DOHH2 (cell line): ENCODE data around the gene SDF2.
A peak's percentile ranks its signal among the peaks of the same experiment; 100 is the strongest.

Experiments
- H3F3A ChIP-seq: fragments of 200-600 bp; sonication (generic), shearing (Covaris generic); 2 replicates; pipeline ENCODE4 v1.6.0; 2016; ENCODE audit warnings: antibody characterized with exemption, mild to moderate bottlenecking; ENCODE audit not compliant: control insufficient read depth, insufficient read depth
- H3K27ac ChIP-seq: fragments of 200-600 bp; sonication (generic); 2 replicates; pipeline ENCODE4 v1.5.1; 2014; ENCODE audit warnings: low read depth, mild to moderate bottlenecking, low read length, moderate library complexity
- H3K27me3 ChIP-seq: fragments of 200-600 bp; sonication (generic); 2 replicates; pipeline ENCODE4 v1.6.1; 2014; ENCODE audit warnings: mild to moderate bottlenecking, low read length, mixed read lengths; ENCODE audit not compliant: control insufficient read depth
- H3K36me3 ChIP-seq: fragments of 200-600 bp; sonication (generic); 2 replicates; pipeline ENCODE4 v1.6.1; 2014; ENCODE audit warnings: mild to moderate bottlenecking, low read length, moderate library complexity, mixed read lengths; ENCODE audit not compliant: control insufficient read depth
- H3K4me1 ChIP-seq: fragments of 200-600 bp; sonication (generic); 2 replicates; pipeline ENCODE4 v1.6.1; 2014; ENCODE audit warnings: mild to moderate bottlenecking, low read length, mixed read lengths; ENCODE audit not compliant: control insufficient read depth
- H3K4me2 ChIP-seq: fragments of 200-600 bp; sonication (generic); 2 replicates; pipeline ENCODE4 v1.6.0; 2014; ENCODE audit warnings: mild to moderate bottlenecking, low read length, moderate library complexity
- H3K4me3 ChIP-seq: fragments of 200-600 bp; sonication (generic); 2 replicates; pipeline ENCODE4 v1.5.1; 2014; ENCODE audit warnings: mild to moderate bottlenecking, low read length, mixed read lengths
- H3K79me2 ChIP-seq: fragments of 200-600 bp; sonication (generic); 2 replicates; pipeline ENCODE4 v1.6.1; 2014; ENCODE audit warnings: mild to moderate bottlenecking, low read length, mixed read lengths; ENCODE audit not compliant: control insufficient read depth
- H3K9me2 ChIP-seq: fragments of 200-600 bp; sonication (generic); replicated peaks from 2 replicates; pipeline ENCODE4 v1.6.1; 2014; ENCODE audit warnings: mild to moderate bottlenecking, low read length, mixed read lengths; ENCODE audit not compliant: control insufficient read depth
- H3K9me3 ChIP-seq: fragments of 200-600 bp; sonication (generic); 2 replicates; pipeline ENCODE4 v1.6.1; 2014; ENCODE audit warnings: antibody characterized with exemption, low read length, mixed read lengths; ENCODE audit not compliant: control insufficient read depth, insufficient read depth
- H4K20me1 ChIP-seq: fragments of 200-600 bp; sonication (generic); 2 replicates; pipeline ENCODE4 v1.6.0; 2014; ENCODE audit warnings: low read depth, mild to moderate bottlenecking, antibody characterized with exemption, low read length, moderate library complexity; ENCODE audit not compliant: control insufficient read depth, insufficient read depth
- EZH2phosphoT487 ChIP-seq: fragments of 200-600 bp; sonication (generic); IDR thresholded peaks from 2 replicates; pipeline ENCODE4 v1.6.1; 2017; ENCODE audit warnings: borderline replicate concordance, mild to moderate bottlenecking, antibody characterized with exemption, low read length, moderate library complexity, mixed read lengths
- TF ChIP-seq, protein P1 (sequence below): fragments of 200-600 bp; sonication (generic); IDR thresholded peaks from one replicate; pipeline ENCODE4 v1.5.1; 2014; ENCODE audit warnings: antibody characterized with exemption, mild to moderate bottlenecking, low read depth, low read length; ENCODE audit not compliant: poor library complexity, severe bottlenecking

Gene SDF2

DNA sequence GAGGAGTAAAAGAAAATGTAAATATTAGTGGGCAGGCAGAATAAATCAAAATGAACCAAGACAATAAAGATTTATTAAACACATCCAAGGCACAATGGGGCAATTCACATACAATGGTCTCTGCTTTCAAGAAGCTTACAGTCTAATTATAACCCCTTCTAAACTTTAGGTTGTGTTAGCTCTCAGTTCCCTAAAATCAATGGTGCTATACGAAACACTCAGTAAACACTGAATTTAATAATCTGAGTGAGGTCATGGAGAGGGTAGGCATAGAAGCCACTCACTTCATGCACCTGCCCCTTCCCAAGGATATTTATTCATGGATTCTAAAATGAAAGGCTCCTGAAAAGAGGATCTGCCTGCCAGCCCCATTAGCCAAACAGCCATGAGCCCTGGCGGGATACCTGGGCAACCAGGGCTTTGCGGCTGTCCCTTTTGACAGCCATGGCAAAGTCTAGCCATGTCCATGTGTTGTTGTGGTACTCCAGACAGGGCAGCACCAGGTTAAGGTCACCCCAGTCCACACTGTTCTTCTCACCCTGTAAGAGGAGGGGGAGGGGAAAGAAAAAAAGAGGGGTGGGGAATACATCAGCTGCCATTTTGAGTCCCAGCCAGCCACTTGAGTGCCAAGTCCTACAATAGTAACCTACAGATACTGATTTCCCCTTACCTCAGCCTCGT is 46.3 kb downstream of the SDF2 start:
- no peaks in the 10 kb centered on the region for H3K9me3 ChIP-seq
- H3K4me2 ChIP-seq: no peak overlapping the region
- peaks cover 5% of the 10 kb centered on the region; the same call in 1 of the 2 replicates for H3K4me1 ChIP-seq
- no peaks in the 10 kb centered on the region for H3K79me2 ChIP-seq
- H3K27me3 ChIP-seq: no peaks in the 10 kb centered on the region
- no peak for TF ChIP-seq EZH2phosphoT487
- TF ChIP-seq, protein P1, sequence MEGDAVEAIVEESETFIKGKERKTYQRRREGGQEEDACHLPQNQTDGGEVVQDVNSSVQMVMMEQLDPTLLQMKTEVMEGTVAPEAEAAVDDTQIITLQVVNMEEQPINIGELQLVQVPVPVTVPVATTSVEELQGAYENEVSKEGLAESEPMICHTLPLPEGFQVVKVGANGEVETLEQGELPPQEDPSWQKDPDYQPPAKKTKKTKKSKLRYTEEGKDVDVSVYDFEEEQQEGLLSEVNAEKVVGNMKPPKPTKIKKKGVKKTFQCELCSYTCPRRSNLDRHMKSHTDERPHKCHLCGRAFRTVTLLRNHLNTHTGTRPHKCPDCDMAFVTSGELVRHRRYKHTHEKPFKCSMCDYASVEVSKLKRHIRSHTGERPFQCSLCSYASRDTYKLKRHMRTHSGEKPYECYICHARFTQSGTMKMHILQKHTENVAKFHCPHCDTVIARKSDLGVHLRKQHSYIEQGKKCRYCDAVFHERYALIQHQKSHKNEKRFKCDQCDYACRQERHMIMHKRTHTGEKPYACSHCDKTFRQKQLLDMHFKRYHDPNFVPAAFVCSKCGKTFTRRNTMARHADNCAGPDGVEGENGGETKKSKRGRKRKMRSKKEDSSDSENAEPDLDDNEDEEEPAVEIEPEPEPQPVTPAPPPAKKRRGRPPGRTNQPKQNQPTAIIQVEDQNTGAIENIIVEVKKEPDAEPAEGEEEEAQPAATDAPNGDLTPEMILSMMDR: no peak
- peaks cover 6% of the 10 kb centered on the region; the same call in 1 of the 2 replicates for H3F3A ChIP-seq
- H4K20me1 ChIP-seq: peaks cover 6% of the 10 kb centered on the region; the same call in 1 of the 2 replicates
- no peak overlapping the region for H3K27ac ChIP-seq
- no peaks in the 10 kb centered on the region for H3K9me2 ChIP-seq
- no peak overlapping the region for H3K4me3 ChIP-seq
- peaks cover 94% of the 10 kb centered on the region for H3K36me3 ChIP-seq

DNA sequence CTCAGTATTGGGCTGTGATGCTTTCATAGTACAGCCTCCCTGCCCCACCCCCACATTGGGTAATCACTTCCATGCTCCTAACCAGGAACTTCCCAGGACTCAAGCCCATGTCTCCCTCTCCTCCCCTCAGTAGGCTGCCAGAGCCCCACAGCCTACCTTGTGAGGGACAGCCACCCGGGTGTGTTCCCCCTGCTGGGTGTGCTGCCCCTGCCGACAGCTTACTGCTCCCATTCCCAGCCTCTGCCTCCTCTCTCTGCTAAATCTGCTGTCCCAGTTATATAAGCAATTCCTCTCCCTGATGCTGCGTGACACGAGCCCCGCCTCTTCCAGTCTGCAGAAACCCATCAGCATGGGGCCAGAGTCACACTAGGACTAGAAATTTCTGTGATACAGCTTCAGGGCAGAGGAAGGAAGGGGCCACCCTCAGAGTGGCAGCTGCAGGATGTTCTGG is 47.8 kb downstream of the SDF2 start, which contains the start of gene RSKR:
TSS of gene RSKR (minus strand) at position 255 of the 451 bp plus-strand sequence. CDS start at position 231, 24 bp downstream.
- no peaks in the 10 kb centered on the region for H3K27me3 ChIP-seq
- H3K4me3 ChIP-seq: no peak within 1 kb of the TSS
- H3K36me3 ChIP-seq: peaks cover 87% of the 10 kb centered on the region
- no peaks in the 10 kb centered on the region for H3K9me2 ChIP-seq
- TF ChIP-seq EZH2phosphoT487: no peak
- TF ChIP-seq, protein P1: no peak
- H4K20me1 ChIP-seq: peaks cover 6% of the 10 kb centered on the region; the same call in 1 of the 2 replicates
- peaks cover 6% of the 10 kb centered on the region; the same call in 1 of the 2 replicates for H3F3A ChIP-seq
- no peak within 1 kb of the TSS for H3K27ac ChIP-seq
- H3K9me3 ChIP-seq: no peaks in the 10 kb centered on the region
- no peak within 1 kb of the TSS for H3K4me2 ChIP-seq
- no peaks in the 10 kb centered on the region for H3K79me2 ChIP-seq
- H3K4me1 ChIP-seq: peaks cover 5% of the 10 kb centered on the region; the same call in 1 of the 2 replicates

DNA sequence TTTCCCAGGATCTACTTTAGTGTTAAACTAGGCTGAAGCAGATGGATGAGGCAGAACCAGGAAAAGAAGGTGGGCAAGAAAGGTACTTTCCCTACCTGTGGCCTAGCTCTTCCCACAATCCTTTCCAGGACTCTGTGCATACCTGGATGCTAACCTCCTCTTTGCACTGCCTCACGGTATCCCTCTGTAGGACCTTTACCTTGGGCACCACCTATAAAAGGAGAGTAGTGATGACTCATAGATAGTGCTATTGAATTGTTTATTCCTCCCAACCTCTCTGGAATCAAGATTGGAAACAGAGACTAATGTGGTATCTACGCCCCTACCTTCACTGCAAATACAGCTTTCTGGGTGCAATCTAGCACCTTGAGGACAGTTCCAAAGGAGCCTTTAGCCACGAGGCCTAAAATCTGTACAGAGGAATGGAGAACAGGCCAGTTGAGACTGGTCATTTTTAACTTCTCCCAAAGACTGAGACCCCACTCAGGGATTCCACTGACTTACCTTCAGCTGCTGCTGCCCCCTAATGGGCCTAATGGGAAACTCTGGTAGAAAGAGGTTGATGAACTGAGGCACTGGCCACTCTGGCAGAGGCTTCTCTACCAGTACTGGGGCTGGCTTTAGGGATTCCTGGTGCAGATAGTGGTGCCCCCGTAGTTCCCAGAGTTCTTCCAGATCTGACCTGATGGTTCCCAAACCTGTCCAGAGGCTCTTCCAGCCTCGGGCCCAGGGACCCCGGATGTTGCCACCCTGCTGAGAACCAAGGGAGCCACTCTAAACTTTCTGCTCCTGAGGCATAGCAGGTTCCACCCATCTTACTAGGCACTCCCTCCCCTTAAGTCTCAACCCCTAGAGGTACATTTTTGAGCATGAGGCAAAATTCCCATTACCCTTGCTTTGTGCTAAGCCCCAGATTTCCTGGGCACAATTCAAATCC is 48.5 kb downstream of the SDF2 start:
- Histone ChIP-seq H3K27ac (no peak overlapping the region), H3K4me3 (no peak overlapping the region), H3K79me2 (no peaks in the 10 kb centered on the region), H3F3A (peaks cover 6% of the 10 kb centered on the region; the same call in 1 of the 2 replicates), H3K9me3 (no peaks in the 10 kb centered on the region), H3K4me1 (peaks cover 5% of the 10 kb centered on the region; the same call in 1 of the 2 replicates), H3K36me3 (peaks cover 82% of the 10 kb centered on the region), H3K9me2 (no peaks in the 10 kb centered on the region), H3K27me3 (no peaks in the 10 kb centered on the region), H4K20me1 (peaks cover 6% of the 10 kb centered on the region; the same call in 1 of the 2 replicates), H3K4me2 (no peak overlapping the region)
- TF ChIP-seq, protein P1: peak; percentile 84
- no peak for TF ChIP-seq EZH2phosphoT487
